H9 (cell line): ENCODE data around the gene HTRA1. TPM values are rescaled to one million over a fixed set of nuclear protein-coding genes. Genes with fewer than 3 reads are reported as not detected.

Experiments used
- DNase-seq: peaks from one replicate; pipeline ENCODE4 v3.0.0-alpha.2; 2017
- H2AFZ ChIP-seq: one replicate; pipeline ENCODE4 v1.6.1; 2013; ENCODE audit warnings: mild to moderate bottlenecking, low read length, control low read depth, moderate library complexity
- H2AK5ac ChIP-seq: 2 replicates; pipeline ENCODE4 v1.6.1; 2013; ENCODE audit warnings: low read length, control low read depth, mixed read lengths; ENCODE audit not compliant: insufficient read length
- H2BK120ac ChIP-seq: one replicate; pipeline ENCODE4 v1.6.1; 2013; ENCODE audit warnings: low read depth, mild to moderate bottlenecking, low read length, control low read depth, inconsistent platforms; ENCODE audit not compliant: poor library complexity, severe bottlenecking
- H2BK12ac ChIP-seq: 2 replicates; pipeline ENCODE4 v1.6.1; 2013; ENCODE audit warnings: low read length, control low read depth, mixed read lengths, low read depth; ENCODE audit not compliant: insufficient read length
- H2BK15ac ChIP-seq: 2 replicates; pipeline ENCODE4 v1.6.1; 2013; ENCODE audit warnings: low read depth, low read length, control low read depth
- H2BK20ac ChIP-seq: one replicate; pipeline ENCODE4 v1.6.1; 2013; ENCODE audit warnings: low read depth, mild to moderate bottlenecking, low read length, control low read depth, inconsistent platforms; ENCODE audit not compliant: poor library complexity, severe bottlenecking
- H2BK5ac ChIP-seq: 2 replicates; pipeline ENCODE4 v1.6.1; 2013; ENCODE audit warnings: low read length, control low read depth, mixed read lengths; ENCODE audit not compliant: insufficient read length
- H3K14ac ChIP-seq: 2 replicates; pipeline ENCODE4 v1.6.1; 2013; ENCODE audit warnings: low read length, control low read depth; ENCODE audit not compliant: insufficient read depth
- H3K18ac ChIP-seq: 2 replicates; pipeline ENCODE4 v1.6.1; 2013; ENCODE audit warnings: low read depth, mild to moderate bottlenecking, mixed read lengths, low read length, control low read depth; ENCODE audit not compliant: insufficient read length
- H3K23ac ChIP-seq: 2 replicates; pipeline ENCODE4 v1.6.1; 2013; ENCODE audit warnings: low read length, control low read depth, mixed read lengths, low read depth; ENCODE audit not compliant: insufficient read length
- H3K23me2 ChIP-seq: 2 replicates; pipeline ENCODE4 v1.6.1; 2013; ENCODE audit warnings: low read depth, mild to moderate bottlenecking, mixed read lengths, low read length, control low read depth; ENCODE audit not compliant: insufficient read length, poor library complexity, severe bottlenecking
- H3K27ac ChIP-seq: 2 replicates; pipeline ENCODE4 v1.5.1; 2013; ENCODE audit warnings: low read length, control low read depth, mixed read lengths, low read depth; ENCODE audit not compliant: insufficient read length
- H3K27me3 ChIP-seq: 2 replicates; pipeline ENCODE4 v1.6.1; 2013; ENCODE audit warnings: low read length, control low read depth, inconsistent platforms; ENCODE audit not compliant: insufficient read depth
- H3K4ac ChIP-seq: 2 replicates; pipeline ENCODE4 v1.6.1; 2013; ENCODE audit warnings: low read depth, mild to moderate bottlenecking, control low read depth, inconsistent platforms, low read length, moderate library complexity
- H3K4me1 ChIP-seq: 2 replicates; pipeline ENCODE4 v1.6.1; 2013; ENCODE audit warnings: low read length, control low read depth, inconsistent platforms; ENCODE audit not compliant: insufficient read depth
- H3K4me2 ChIP-seq: 2 replicates; pipeline ENCODE4 v1.6.1; 2013; ENCODE audit warnings: low read length, control low read depth, mixed read lengths; ENCODE audit not compliant: insufficient read length, insufficient read depth
- H3K56ac ChIP-seq: 2 replicates; pipeline ENCODE4 v1.6.1; 2013; ENCODE audit warnings: low read depth, mild to moderate bottlenecking, mixed read lengths, low read length, control low read depth; ENCODE audit not compliant: insufficient read length
- H3K79me1 ChIP-seq: 2 replicates; pipeline ENCODE4 v1.6.1; 2013; ENCODE audit warnings: low read depth, mild to moderate bottlenecking, moderate library complexity, low read length, control low read depth, inconsistent platforms; ENCODE audit not compliant: insufficient read depth, poor library complexity, severe bottlenecking
- H3K79me2 ChIP-seq: 2 replicates; pipeline ENCODE4 v1.6.1; 2013; ENCODE audit warnings: low read length, control low read depth, inconsistent platforms; ENCODE audit not compliant: insufficient read depth
- H3K9ac ChIP-seq: 2 replicates; pipeline ENCODE4 v1.6.1; 2013; ENCODE audit warnings: low read length, control low read depth, mixed read lengths; ENCODE audit not compliant: insufficient read length; ENCODE audit errors: extremely low read depth
- H3K9me3 ChIP-seq: one replicate; pipeline ENCODE4 v1.6.1; 2013; ENCODE audit warnings: low read depth, low read length, inconsistent platforms; ENCODE audit not compliant: control insufficient read depth
- H3T11ph ChIP-seq: one replicate; pipeline ENCODE4 v1.6.1; 2013; ENCODE audit warnings: mild to moderate bottlenecking, low read length, control low read depth, inconsistent platforms
- H4K20me1 ChIP-seq: one replicate; pipeline ENCODE4 v1.6.1; 2013; ENCODE audit not compliant: control insufficient read depth, insufficient read length, insufficient read depth
- H4K5ac ChIP-seq: 2 replicates; pipeline ENCODE4 v1.6.1; 2013; ENCODE audit warnings: low read depth, mild to moderate bottlenecking, mixed read lengths, low read length, control low read depth; ENCODE audit not compliant: insufficient read length
- H4K8ac ChIP-seq: replicated peaks from 2 replicates; pipeline ENCODE4 v1.6.1; 2013; ENCODE audit warnings: low read length, control low read depth, mixed read lengths, low read depth; ENCODE audit not compliant: insufficient read length
- H4K91ac ChIP-seq: 2 replicates; pipeline ENCODE4 v1.6.1; 2013; ENCODE audit warnings: low read depth, mild to moderate bottlenecking, moderate library complexity, mixed read lengths, low read length, control low read depth; ENCODE audit not compliant: insufficient read length
- H3K27ac Mint-ChIP-seq, 3 experiments: 2 replicates in 2 of 3; 3 replicates in 1 of 3; pipeline ENCODE4 v1.8.0; 2020 to 2021; ENCODE audit warnings: mixed read lengths in 3 of 3, mild to moderate bottlenecking in 1 of 3, moderate library complexity in 1 of 3
- H3K27me3 Mint-ChIP-seq: 2 replicates; pipeline ENCODE4 v1.8.0; 2021; ENCODE audit warnings: low read depth, mild to moderate bottlenecking, moderate library complexity, mixed read lengths
- H3K36me3 Mint-ChIP-seq, 3 experiments: 2 replicates in 2 of 3; 3 replicates in 1 of 3; pipeline ENCODE4 v1.8.0; 2020 to 2021; ENCODE audit warnings: low read depth in 3 of 3, mixed read lengths in 3 of 3; ENCODE audit not compliant: insufficient read depth in 1 of 3
- H3K4me1 Mint-ChIP-seq, 2 experiments: 2 replicates each; pipeline ENCODE4 v1.8.0; 2020; ENCODE audit warnings: mixed read lengths in 2 of 2
- H3K4me3 Mint-ChIP-seq, 2 experiments: 2 replicates in 1 of 2; 3 replicates in 1 of 2; pipeline ENCODE4 v1.8.0; 2020 to 2021; ENCODE audit warnings: mild to moderate bottlenecking in 2 of 2, mixed read lengths in 2 of 2, moderate library complexity in 1 of 2
- H3K9me3 Mint-ChIP-seq, 2 experiments: 2 replicates in 1 of 2; 3 replicates in 1 of 2; pipeline ENCODE4 v1.8.0; 2020; ENCODE audit warnings: mild to moderate bottlenecking in 2 of 2, mixed read lengths in 2 of 2, moderate library complexity in 1 of 2
- CTCF ChIP-seq: fragments of 200-600 bp; sonication (generic); conservative IDR thresholded peaks from 3 replicates; pipeline ENCODE4 v1.8.0; 2021; ENCODE audit warnings: antibody characterized with exemption, mild to moderate bottlenecking
- WGBS: extraction: QIAGEN DNeasy Blood & Tissue Kit; methylation state at CpG from one replicate; pipeline ENCODE4 v1.1.7; 2013; ENCODE audit warnings: missing lambda C conversion rate, low lambda C conversion rate, mixed read lengths; ENCODE audit not compliant: insufficient read length; ENCODE audit errors: extremely low coverage; 5-methylcytosine and 5-hydroxymethylcytosine counted together
- total RNA-seq: library from RNA; stranded (reverse); gene quantifications from 2 replicates; pipeline ENCODE4 v1.2.1, GENCODE V29; 2021

Gene HTRA1
- total RNA-seq, 1 experiment from 2014 or later: 11.1 TPM

- H2AFZ ChIP-seq: no peak within 1 kb of the TSS
- no peak within 1 kb of the TSS for H3K23ac ChIP-seq
- no peak within 1 kb of the TSS for H3K56ac ChIP-seq
- H3K36me3 Mint-ChIP-seq: no peaks in the 10 kb centered on the region
- H3K27ac Mint-ChIP-seq: no peak within 1 kb of the TSS
- no peak within 1 kb of the TSS for H3K18ac ChIP-seq
- peaks cover 22% of the 10 kb centered on the region for H3K27me3 Mint-ChIP-seq
- no peaks in the 10 kb centered on the region for H3K79me1 ChIP-seq
- no peak within 1 kb of the TSS for H3T11ph ChIP-seq
- no peak for DNase-seq
- no peak within 1 kb of the TSS for H2BK12ac ChIP-seq
- H2BK5ac ChIP-seq: no peak within 1 kb of the TSS
- no peak within 1 kb of the TSS for H3K27ac ChIP-seq
- no peak within 1 kb of the TSS for H2BK20ac ChIP-seq
- no peaks in the 10 kb centered on the region for H3K27me3 ChIP-seq
- H3K79me2 ChIP-seq: no peaks in the 10 kb centered on the region
- no peak within 1 kb of the TSS for H2AK5ac ChIP-seq
- no peak within 1 kb of the TSS for H3K4me2 ChIP-seq
- no peaks in the 10 kb centered on the region for H3K9me3 Mint-ChIP-seq
- no peak within 1 kb of the TSS for H2BK15ac ChIP-seq
- H4K5ac ChIP-seq: no peak within 1 kb of the TSS
- H3K9me3 ChIP-seq: no peaks in the 10 kb centered on the region
- H3K4ac ChIP-seq: no peak within 1 kb of the TSS
- H2BK120ac ChIP-seq: no peak within 1 kb of the TSS
- peaks cover 8 to 11% of the 10 kb centered on the region in 2 experiments for H3K4me1 Mint-ChIP-seq
- H4K20me1 ChIP-seq: no peaks in the 10 kb centered on the region
- H3K4me1 ChIP-seq: no peaks in the 10 kb centered on the region
- TF ChIP-seq CTCF: no peak
- H3K9ac ChIP-seq: no peak within 1 kb of the TSS
- H3K23me2 ChIP-seq: no peaks in the 10 kb centered on the region
- no peak within 1 kb of the TSS for H4K8ac ChIP-seq
- no peak within 1 kb of the TSS for H3K4me3 Mint-ChIP-seq
- no peak within 1 kb of the TSS for H3K14ac ChIP-seq
- no CpG with 5 or more reads among the region's 7 CpGs for WGBS
- H4K91ac ChIP-seq: no peak within 1 kb of the TSS
These were observed 6.7 kb upstream of the HTRA1 start, which contains the start of gene ARMS2 for GRCh38 chr10:122454603-122455080. TSS of gene ARMS2 (plus strand) at chr10:122454653. CDS start at chr10:122454728, 75 bp downstream.
